Measurements from ENCODE around the gene ARFIP1.

- no peak for TF ChIP-seq CTCF (IDR thresholded peaks at IDR 0.05 in 4 of 5, conservative IDR thresholded peaks at IDR 0.05 in 1 of 5)
- TF ChIP-seq POLR2A (IDR thresholded peaks at IDR 0.05): no peak
These were observed 44.8 kb downstream of the ARFIP1 start for GRCh38 chr4:152824561-152824960.

Measured in gastrocnemius medialis (tissue), 4 donors.